HepG2 (cell line): ENCODE measurements around the gene CHDH.

Experiments used
- NR3C1 ChIP-seq: sonication (generic); formaldehyde crosslinking; IDR thresholded peaks from 2 replicates; pipeline ENCODE4 v1.4.0; 2020; ENCODE audit warnings: missing genetic modification reagents
- ZNF709 ChIP-seq: sonication (generic); formaldehyde crosslinking; IDR thresholded peaks from 2 replicates; pipeline ENCODE4 v1.5.0; 2020; ENCODE audit warnings: mild to moderate bottlenecking, missing genetic modification reagents

DNA sequence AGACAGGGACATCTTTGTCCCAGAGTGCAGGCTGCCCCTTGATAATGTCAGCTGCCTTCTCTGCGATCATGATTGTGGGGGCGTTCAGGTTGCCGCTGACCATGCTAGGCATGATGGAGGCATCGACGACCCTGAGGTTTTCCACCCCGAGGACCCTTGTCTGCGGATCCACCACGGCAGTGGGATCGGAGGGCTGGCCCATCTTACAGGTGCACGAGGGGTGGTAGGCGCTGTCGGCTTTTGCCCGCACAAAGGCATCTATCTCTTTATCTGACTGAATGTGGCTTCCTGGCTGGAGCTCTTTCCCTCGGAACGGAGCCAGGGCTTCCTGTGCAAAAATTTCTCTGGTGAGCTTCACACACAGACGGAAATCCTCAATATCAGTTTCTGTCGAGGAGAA, 28.4 kb downstream of the CHDH start:
- TF ChIP-seq NR3C1 (CRISPR knock-in tag) (no peak), ZNF709 (no peak)
